OCI-LY3 (cell line): ENCODE data around the gene MAT2A.

Source experiments
- H2AFZ ChIP-seq: fragments of 200-600, 300-600 bp; shearing (Covaris generic); 2 replicates; pipeline ENCODE4 v1.6.0; 2014; ENCODE audit warnings: antibody characterized with exemption, low read depth, low read length
- H3K27ac ChIP-seq: fragments of 200-600, 300-600 bp; sonication (generic); 2 replicates; pipeline ENCODE4 v1.5.1; 2014; ENCODE audit warnings: mild to moderate bottlenecking, low read length, moderate library complexity, mixed read lengths
- H3K27me3 ChIP-seq: fragments of 200-600, 300-600 bp; sonication (generic); 2 replicates; pipeline ENCODE4 v1.6.1; 2014; ENCODE audit warnings: low read depth, low read length, mixed read lengths
- H3K36me3 ChIP-seq: fragments of 200-600, 300-600 bp; sonication (generic); replicated peaks from 2 replicates; pipeline ENCODE3; 2014; ENCODE audit warnings: low read depth, low read length, mixed read lengths
- H3K4me1 ChIP-seq: fragments of 300-600, 200-600 bp; sonication (generic); 2 replicates; pipeline ENCODE4 v1.6.1; 2014; ENCODE audit warnings: low read length, mixed read lengths
- H3K4me2 ChIP-seq: fragments of 200-600, 300-600 bp; sonication (generic); 2 replicates; pipeline ENCODE4 v1.6.1; 2014; ENCODE audit warnings: low read length, mixed read lengths
- H3K4me3 ChIP-seq: fragments of 300-600, 200-600 bp; sonication (generic); 2 replicates; pipeline ENCODE4 v1.5.1; 2014; ENCODE audit warnings: antibody characterized with exemption, mild to moderate bottlenecking, low read length, moderate library complexity
- H3K79me2 ChIP-seq: fragments of 300-600, 200-600 bp; shearing (Covaris generic); 2 replicates; pipeline ENCODE4 v1.6.1; 2014; ENCODE audit warnings: mild to moderate bottlenecking, low read length, mixed read lengths
- H3K9ac ChIP-seq: fragments of 300-600, 200-600 bp; shearing (Covaris generic); 2 replicates; pipeline ENCODE4 v1.6.0; 2014; ENCODE audit warnings: mild to moderate bottlenecking, low read length, moderate library complexity
- H3K9me3 ChIP-seq: fragments of 200-600, 300-600 bp; shearing (Covaris generic); 2 replicates; pipeline ENCODE4 v1.6.1; 2014; ENCODE audit warnings: low read length, mixed read lengths; ENCODE audit not compliant: insufficient read depth
- H4K20me1 ChIP-seq: fragments of 200-600, 300-600 bp; sonication (generic); 2 replicates; pipeline ENCODE4 v1.6.1; 2016; ENCODE audit warnings: low read length, mixed read lengths; ENCODE audit not compliant: insufficient read depth
- EZH2phosphoT487 ChIP-seq: fragments of 200-600 bp; shearing (Covaris generic); IDR thresholded peaks from 2 replicates; pipeline ENCODE4 v1.6.1; 2018; ENCODE audit warnings: antibody characterized with exemption, mixed run types, low read depth
- TF ChIP-seq, protein P1 (sequence below): fragments of 200-600, 300-600 bp; sonication (generic); IDR thresholded peaks from 2 replicates; pipeline ENCODE4 v1.5.1; 2014; ENCODE audit warnings: antibody characterized with exemption, low read length, low read depth

MAT2A gene

DNA sequence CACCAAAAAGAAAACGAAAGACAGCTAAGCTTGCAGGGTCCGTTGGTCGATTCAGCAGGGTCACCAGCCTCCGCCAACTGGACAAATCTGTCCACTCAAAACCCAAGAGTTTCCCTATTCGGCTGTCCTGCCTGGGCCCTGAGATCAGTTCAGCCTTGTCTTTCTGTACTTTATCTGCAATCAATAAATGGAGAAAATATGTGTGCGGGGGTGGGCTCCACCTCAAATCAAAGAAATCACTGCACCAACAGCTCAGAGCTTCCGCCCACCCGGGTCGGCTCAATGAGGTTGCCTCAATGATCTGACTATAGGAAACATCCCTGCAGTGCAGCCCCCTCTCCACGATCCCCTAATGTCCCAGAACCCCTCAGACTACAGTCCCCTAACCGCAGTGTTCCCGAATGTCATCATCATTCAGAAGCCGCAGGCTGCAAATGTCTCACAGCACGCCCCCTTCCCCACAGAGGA lies 21.9 kb downstream of the MAT2A start:
- H3K4me3 ChIP-seq: peak overlapping the region; percentile 94
- H2AFZ ChIP-seq: no peak overlapping the region
- no peak for TF ChIP-seq EZH2phosphoT487
- TF ChIP-seq, protein P1, sequence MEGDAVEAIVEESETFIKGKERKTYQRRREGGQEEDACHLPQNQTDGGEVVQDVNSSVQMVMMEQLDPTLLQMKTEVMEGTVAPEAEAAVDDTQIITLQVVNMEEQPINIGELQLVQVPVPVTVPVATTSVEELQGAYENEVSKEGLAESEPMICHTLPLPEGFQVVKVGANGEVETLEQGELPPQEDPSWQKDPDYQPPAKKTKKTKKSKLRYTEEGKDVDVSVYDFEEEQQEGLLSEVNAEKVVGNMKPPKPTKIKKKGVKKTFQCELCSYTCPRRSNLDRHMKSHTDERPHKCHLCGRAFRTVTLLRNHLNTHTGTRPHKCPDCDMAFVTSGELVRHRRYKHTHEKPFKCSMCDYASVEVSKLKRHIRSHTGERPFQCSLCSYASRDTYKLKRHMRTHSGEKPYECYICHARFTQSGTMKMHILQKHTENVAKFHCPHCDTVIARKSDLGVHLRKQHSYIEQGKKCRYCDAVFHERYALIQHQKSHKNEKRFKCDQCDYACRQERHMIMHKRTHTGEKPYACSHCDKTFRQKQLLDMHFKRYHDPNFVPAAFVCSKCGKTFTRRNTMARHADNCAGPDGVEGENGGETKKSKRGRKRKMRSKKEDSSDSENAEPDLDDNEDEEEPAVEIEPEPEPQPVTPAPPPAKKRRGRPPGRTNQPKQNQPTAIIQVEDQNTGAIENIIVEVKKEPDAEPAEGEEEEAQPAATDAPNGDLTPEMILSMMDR: no peak
- H3K36me3 ChIP-seq: peaks cover 13% of the 10 kb centered on the region
- no peaks in the 10 kb centered on the region for H4K20me1 ChIP-seq
- peak overlapping the region; percentile 78 for H3K9ac ChIP-seq
- H3K79me2 ChIP-seq: peaks cover 30% of the 10 kb centered on the region
- H3K9me3 ChIP-seq: no peaks in the 10 kb centered on the region
- peak overlapping the region; percentile 91 for H3K4me2 ChIP-seq
- no peak overlapping the region for H3K27ac ChIP-seq
- H3K27me3 ChIP-seq: no peaks in the 10 kb centered on the region
- H3K4me1 ChIP-seq: peaks cover 25% of the 10 kb centered on the region

DNA sequence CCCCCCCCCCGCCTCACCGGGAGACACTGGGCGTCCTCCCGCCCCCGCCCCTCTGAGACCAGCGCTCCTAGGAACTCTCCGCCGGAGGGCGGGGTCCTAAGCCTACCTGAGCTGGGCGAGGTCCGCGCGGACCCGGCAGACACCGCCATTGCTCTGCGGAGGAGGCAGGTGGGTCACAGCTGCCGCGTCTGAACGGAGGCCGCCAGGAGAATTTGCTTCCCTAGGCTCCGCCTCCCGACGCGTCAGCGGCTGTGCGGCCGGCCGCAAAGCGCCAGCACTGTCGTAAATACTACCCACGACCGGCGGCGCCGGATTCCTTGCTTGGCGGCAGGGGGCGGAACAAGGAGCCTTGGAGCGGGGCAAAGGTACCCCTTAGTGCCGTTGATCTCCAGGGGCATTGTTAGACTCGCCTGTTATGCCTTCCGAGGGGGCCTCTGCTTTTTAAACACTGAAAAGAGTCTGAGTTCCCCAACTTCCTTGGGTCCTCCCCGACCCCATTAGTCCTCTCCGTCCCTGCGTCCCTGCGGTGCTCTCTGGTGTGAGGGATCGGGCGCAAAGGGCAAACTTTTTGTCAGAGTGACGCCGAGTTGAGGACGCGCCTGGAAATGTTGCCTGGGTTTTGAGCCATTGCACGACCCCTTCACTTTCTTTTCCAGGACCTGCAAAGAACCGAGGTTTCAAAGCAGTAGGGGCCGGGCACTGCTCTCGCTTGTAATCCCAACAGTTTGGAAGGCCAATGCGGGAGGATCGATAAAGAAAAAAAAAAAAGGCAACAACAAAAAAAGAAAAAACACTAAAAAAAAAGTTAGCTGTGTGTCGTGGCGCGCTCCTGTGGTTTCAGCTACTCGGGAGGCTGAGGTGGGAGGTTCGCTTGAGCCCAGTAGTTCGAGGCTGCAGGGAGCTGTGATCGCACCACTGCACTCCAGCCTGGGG lies 22.6 kb downstream of the MAT2A start, which contains the start of gene GGCX:
Gene GGCX (minus strand): TSS at position 214 of the 933 bp plus-strand sequence. CDS start 65 bp downstream, at position 149.
- H3K27me3 ChIP-seq: no peaks in the 10 kb centered on the region
- peak within 1 kb of the TSS; percentile 94 for H3K4me3 ChIP-seq
- H3K4me1 ChIP-seq: peaks cover 25% of the 10 kb centered on the region
- peaks cover 30% of the 10 kb centered on the region for H3K79me2 ChIP-seq
- peak within 1 kb of the TSS; percentile 90 for H2AFZ ChIP-seq
- TF ChIP-seq, protein P1: no peak
- TF ChIP-seq EZH2phosphoT487: no peak
- peak within 1 kb of the TSS; percentile 91 for H3K4me2 ChIP-seq
- peak within 1 kb of the TSS; percentile 93 for H3K9ac ChIP-seq
- peaks cover 13% of the 10 kb centered on the region for H3K36me3 ChIP-seq
- no peaks in the 10 kb centered on the region for H4K20me1 ChIP-seq
- no peaks in the 10 kb centered on the region for H3K9me3 ChIP-seq
- peak within 1 kb of the TSS; percentile 71 for H3K27ac ChIP-seq

DNA sequence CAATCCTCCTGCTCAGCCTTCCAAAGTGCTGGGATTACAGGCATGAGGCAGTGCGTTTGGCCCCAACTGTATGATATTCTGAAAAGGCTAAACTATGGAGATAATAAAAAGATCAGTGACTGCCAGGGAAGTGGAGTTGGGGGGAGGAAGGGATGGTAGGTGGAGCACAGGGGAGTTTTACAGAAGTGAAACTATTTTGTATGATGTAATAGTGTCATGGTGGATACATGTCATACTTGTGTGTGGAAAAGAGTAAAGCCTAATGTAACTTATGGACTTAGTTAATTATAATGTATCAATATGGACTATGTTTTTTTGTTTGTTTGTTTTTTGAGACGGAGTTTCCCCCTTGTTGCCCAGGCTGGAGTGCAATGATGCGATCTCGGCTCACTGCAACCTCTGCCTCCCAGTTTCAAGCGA lies 25.2 kb downstream of the MAT2A start:
- H3K9ac ChIP-seq: peak overlapping the region; percentile 31; the same call in 1 of the 2 replicates
- peak overlapping the region; percentile 61; the same call in 1 of the 2 replicates for H2AFZ ChIP-seq
- peak overlapping the region; percentile 37 for H3K27ac ChIP-seq
- no peaks in the 10 kb centered on the region for H4K20me1 ChIP-seq
- peaks cover 17% of the 10 kb centered on the region for H3K79me2 ChIP-seq
- peak overlapping the region; percentile 60 for H3K4me2 ChIP-seq
- no peaks in the 10 kb centered on the region for H3K27me3 ChIP-seq
- H3K36me3 ChIP-seq: peaks cover under 1% of the 10 kb centered on the region
- H3K4me3 ChIP-seq: peak overlapping the region; percentile 36
- no peaks in the 10 kb centered on the region for H3K9me3 ChIP-seq
- peaks cover 25% of the 10 kb centered on the region for H3K4me1 ChIP-seq
- TF ChIP-seq EZH2phosphoT487: no peak
- TF ChIP-seq, protein P1: no peak

DNA sequence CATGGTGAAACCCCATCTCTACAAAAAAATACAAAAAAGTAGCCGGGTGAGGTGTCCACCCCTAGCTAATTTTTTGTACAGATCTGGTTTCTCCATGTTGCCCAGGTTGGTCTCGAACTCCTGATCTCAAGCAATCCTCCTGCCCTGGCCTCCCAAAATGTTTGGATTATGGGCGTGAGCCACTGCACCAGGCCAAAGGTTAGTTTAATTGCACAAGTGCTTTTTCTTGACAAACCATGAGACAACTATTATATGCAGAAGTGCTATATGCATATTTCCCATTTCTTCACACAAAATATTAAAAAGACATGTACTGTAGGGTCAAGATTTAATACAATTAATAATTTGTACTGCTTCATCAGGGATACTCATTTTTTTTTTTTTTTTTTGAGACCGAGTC lies 27.3 kb downstream of the MAT2A start:
- Histone ChIP-seq H3K4me1 (peaks cover 14% of the 10 kb centered on the region), H3K4me3 (no peak overlapping the region), H3K9me3 (no peaks in the 10 kb centered on the region), H3K9ac (no peak overlapping the region), H3K27me3 (peaks cover 9% of the 10 kb centered on the region), H3K79me2 (no peaks in the 10 kb centered on the region), H3K27ac (no peak overlapping the region), H3K4me2 (no peak overlapping the region), H4K20me1 (no peaks in the 10 kb centered on the region), H2AFZ (no peak overlapping the region), H3K36me3 (no peaks in the 10 kb centered on the region)
- TF ChIP-seq, protein P1: no peak
- TF ChIP-seq EZH2phosphoT487: no peak
